ENCODE results near the gene C12orf57. TPM values are rescaled to one million over a fixed set of nuclear protein-coding genes. Genes with fewer than 3 reads are reported as not detected.

C12orf57 gene
- total and polyA plus RNA-seq, 10 of the 15 experiments (the other 5 are each of a cell fraction or from before 2014, with no cell fraction given): 64.5 to 377 (median 211) TPM

GRCh38 chr12:6943722-6944380, at the start of gene C12orf57, which contains the start of gene RNU7-1 (continued):
- TF ChIP-seq TARDBP (IDR thresholded peaks at IDR 0.05; ENCODE audit: borderline replicate concordance) (peak; percentile 99; the same call in 1 of the 2 replicates), SP1 (IDR thresholded peaks at IDR 0.05; ENCODE audit: low read depth, low read length) (no peak), SIN3A (IDR thresholded peaks at IDR 0.05; ENCODE audit: low read depth, low read length) (0 out of 2 replicates have a peak, but pooled peaks have one; percentile 69), POU2F2 (IDR thresholded peaks at IDR 0.05; ENCODE audit: borderline replicate concordance, low read depth, low read length) (peak; percentile 99), IKZF1 (conservative IDR thresholded peaks at IDR 0.05) (no peak; the same call in 1 of the 2 replicates), ZNF274 (IDR thresholded peaks at IDR 0.05; ENCODE audit: insufficient read depth, insufficient read length) (no peak), RFX5 (IDR thresholded peaks at IDR 0.05; ENCODE audit: low read depth, low read length) (no peak), SUPT20H (IDR thresholded peaks at IDR 0.05; ENCODE audit: borderline replicate concordance, control insufficient read depth, low read depth, low read length) (no peak), SIX5 (IDR thresholded peaks at IDR 0.05; ENCODE audit: low read depth, low read length, severe bottlenecking) (peak; percentile 26), CHD2 (IDR thresholded peaks at IDR 0.05; ENCODE audit: borderline replicate concordance, low read depth, low read length) (peak; percentile 82; the same call in 1 of the 2 replicates), PKNOX1 (IDR thresholded peaks at IDR 0.05) (no peak), ZNF217 (IDR thresholded peaks at IDR 0.05) (no peak), KLF5 (IDR thresholded peaks at IDR 0.05; ENCODE audit: partially characterized antibody) (peak; percentile 94), MEF2B (IDR thresholded peaks at IDR 0.05; ENCODE audit: partially characterized antibody, poor library complexity, severe bottlenecking) (peak; percentile 63)
- TF ChIP-seq, protein P1, sequence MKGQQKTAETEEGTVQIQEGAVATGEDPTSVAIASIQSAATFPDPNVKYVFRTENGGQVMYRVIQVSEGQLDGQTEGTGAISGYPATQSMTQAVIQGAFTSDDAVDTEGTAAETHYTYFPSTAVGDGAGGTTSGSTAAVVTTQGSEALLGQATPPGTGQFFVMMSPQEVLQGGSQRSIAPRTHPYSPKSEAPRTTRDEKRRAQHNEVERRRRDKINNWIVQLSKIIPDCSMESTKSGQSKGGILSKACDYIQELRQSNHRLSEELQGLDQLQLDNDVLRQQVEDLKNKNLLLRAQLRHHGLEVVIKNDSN (IDR thresholded peaks at IDR 0.05; ENCODE audit: borderline replicate concordance, extremely low read length, insufficient read depth, low read depth, low read length): no peak
- TF ChIP-seq, protein P2, sequence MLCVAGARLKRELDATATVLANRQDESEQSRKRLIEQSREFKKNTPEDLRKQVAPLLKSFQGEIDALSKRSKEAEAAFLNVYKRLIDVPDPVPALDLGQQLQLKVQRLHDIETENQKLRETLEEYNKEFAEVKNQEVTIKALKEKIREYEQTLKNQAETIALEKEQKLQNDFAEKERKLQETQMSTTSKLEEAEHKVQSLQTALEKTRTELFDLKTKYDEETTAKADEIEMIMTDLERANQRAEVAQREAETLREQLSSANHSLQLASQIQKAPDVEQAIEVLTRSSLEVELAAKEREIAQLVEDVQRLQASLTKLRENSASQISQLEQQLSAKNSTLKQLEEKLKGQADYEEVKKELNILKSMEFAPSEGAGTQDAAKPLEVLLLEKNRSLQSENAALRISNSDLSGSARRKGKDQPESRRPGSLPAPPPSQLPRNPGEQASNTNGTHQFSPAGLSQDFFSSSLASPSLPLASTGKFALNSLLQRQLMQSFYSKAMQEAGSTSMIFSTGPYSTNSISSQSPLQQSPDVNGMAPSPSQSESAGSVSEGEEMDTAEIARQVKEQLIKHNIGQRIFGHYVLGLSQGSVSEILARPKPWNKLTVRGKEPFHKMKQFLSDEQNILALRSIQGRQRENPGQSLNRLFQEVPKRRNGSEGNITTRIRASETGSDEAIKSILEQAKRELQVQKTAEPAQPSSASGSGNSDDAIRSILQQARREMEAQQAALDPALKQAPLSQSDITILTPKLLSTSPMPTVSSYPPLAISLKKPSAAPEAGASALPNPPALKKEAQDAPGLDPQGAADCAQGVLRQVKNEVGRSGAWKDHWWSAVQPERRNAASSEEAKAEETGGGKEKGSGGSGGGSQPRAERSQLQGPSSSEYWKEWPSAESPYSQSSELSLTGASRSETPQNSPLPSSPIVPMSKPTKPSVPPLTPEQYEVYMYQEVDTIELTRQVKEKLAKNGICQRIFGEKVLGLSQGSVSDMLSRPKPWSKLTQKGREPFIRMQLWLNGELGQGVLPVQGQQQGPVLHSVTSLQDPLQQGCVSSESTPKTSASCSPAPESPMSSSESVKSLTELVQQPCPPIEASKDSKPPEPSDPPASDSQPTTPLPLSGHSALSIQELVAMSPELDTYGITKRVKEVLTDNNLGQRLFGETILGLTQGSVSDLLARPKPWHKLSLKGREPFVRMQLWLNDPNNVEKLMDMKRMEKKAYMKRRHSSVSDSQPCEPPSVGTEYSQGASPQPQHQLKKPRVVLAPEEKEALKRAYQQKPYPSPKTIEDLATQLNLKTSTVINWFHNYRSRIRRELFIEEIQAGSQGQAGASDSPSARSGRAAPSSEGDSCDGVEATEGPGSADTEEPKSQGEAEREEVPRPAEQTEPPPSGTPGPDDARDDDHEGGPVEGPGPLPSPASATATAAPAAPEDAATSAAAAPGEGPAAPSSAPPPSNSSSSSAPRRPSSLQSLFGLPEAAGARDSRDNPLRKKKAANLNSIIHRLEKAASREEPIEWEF (IDR thresholded peaks at IDR 0.05; ENCODE audit: insufficient replicate concordance, low read depth, low read length): peak; percentile 34
- TF ChIP-seq, protein P3, sequence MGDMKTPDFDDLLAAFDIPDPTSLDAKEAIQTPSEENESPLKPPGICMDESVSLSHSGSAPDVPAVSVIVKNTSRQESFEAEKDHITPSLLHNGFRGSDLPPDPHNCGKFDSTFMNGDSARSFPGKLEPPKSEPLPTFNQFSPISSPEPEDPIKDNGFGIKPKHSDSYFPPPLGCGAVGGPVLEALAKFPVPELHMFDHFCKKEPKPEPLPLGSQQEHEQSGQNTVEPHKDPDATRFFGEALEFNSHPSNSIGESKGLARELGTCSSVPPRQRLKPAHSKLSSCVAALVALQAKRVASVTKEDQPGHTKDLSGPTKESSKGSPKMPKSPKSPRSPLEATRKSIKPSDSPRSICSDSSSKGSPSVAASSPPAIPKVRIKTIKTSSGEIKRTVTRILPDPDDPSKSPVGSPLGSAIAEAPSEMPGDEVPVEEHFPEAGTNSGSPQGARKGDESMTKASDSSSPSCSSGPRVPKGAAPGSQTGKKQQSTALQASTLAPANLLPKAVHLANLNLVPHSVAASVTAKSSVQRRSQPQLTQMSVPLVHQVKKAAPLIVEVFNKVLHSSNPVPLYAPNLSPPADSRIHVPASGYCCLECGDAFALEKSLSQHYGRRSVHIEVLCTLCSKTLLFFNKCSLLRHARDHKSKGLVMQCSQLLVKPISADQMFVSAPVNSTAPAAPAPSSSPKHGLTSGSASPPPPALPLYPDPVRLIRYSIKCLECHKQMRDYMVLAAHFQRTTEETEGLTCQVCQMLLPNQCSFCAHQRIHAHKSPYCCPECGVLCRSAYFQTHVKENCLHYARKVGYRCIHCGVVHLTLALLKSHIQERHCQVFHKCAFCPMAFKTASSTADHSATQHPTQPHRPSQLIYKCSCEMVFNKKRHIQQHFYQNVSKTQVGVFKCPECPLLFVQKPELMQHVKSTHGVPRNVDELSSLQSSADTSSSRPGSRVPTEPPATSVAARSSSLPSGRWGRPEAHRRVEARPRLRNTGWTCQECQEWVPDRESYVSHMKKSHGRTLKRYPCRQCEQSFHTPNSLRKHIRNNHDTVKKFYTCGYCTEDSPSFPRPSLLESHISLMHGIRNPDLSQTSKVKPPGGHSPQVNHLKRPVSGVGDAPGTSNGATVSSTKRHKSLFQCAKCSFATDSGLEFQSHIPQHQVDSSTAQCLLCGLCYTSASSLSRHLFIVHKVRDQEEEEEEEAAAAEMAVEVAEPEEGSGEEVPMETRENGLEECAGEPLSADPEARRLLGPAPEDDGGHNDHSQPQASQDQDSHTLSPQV (IDR thresholded peaks at IDR 0.05): 0 out of 2 replicates have a peak, but pooled peaks have one; percentile 61

Measured in GM12878 (cell line).